Activated naive CD4-positive, alpha-beta T cell treated with anti-CD3 and anti-CD28 coated beads, Interleukin-2, amount 10 ng/mL, durations not matched to agents 5 hours and 36 hours (primary cell): ENCODE measurements around the gene REEP1. TPM values are rescaled to one million over a fixed set of nuclear protein-coding genes. Genes with fewer than 3 reads are reported as not detected.

Source experiments
- microRNA-seq: library from miRNA; unstranded; fragments of <30 nt; microRNA quantifications from one replicate; pipeline ENCODE4 v1.2.0, GENCODE V29; 2022; ENCODE audit warnings: borderline microRNAs expressed, borderline replicate concordance
- total RNA-seq, 2 experiments: library from RNA; stranded (reverse); gene quantifications; one replicate each; pipeline ENCODE4 v1.2.3, GENCODE V29; 2021

The REEP1 gene
- total RNA-seq = under 1 TPM; 0.28 to 0.39 TPM

GRCh38 chr2:86337244-86337835, at the start of gene REEP1:
Gene REEP1 (minus strand): TSS chr2:86337626. CDS start chr2:86337510, 116 bp downstream.

GRCh38 chr2:86195055-86195807, 142.2 kb downstream of the REEP1 start, which contains the start of gene IMMT:
Gene IMMT (minus strand): TSS chr2:86195462. CDS start chr2:86195382, 80 bp downstream.

Small RNA genes lying within 50 kb of the gene (microRNA-seq; reads per million reads assigned to microRNA genes)
- gene MIR4779 = not detected

Other genes starting within 250 kb of the REEP1 start
- 10 to 100 TPM; 28.0 to 34.9 TPM for gene POLR1A, start 231.7 kb downstream of the REEP1 start, total RNA-seq
- 100 to 1,000 TPM; 136 to 139 TPM for gene PTCD3, start 231.4 kb downstream of the REEP1 start, total RNA-seq
- gene IMMT, start 142.2 kb downstream of the REEP1 start, total RNA-seq = 100 to 1,000 TPM; 137 to 142 TPM
- gene MRPL35, start 138.2 kb downstream of the REEP1 start, total RNA-seq = 10 to 100 TPM; 43.0 to 46.0 TPM
- gene KDM3A, start 103.7 kb upstream of the REEP1 start, total RNA-seq = 100 to 1,000 TPM; 110 to 130 TPM
- 10 to 100 TPM; 49.8 to 55.3 TPM for gene CHMP3, start 225.8 kb upstream of the REEP1 start, total RNA-seq